HepG2 (cell line): ENCODE data around the gene ACBD3. TPM values are rescaled to one million over a fixed set of nuclear protein-coding genes. Genes with fewer than 3 reads are reported as not detected.
A peak's percentile ranks its signal among the peaks of the same experiment; 100 is the strongest.

ENCODE experiments used
- BCL6 ChIP-seq: IDR thresholded peaks from 2 replicates; pipeline ENCODE4 v1.6.1; 2016; ENCODE audit warnings: missing genetic modification reagents, missing compliant biosample characterization
- HCFC1 ChIP-seq: fragments of 150-350 bp; IDR thresholded peaks from 2 replicates; pipeline ENCODE4 v1.6.1; 2014; ENCODE audit warnings: low read depth, low read length
- KDM3A ChIP-seq: IDR thresholded peaks from 2 replicates; pipeline ENCODE4 v1.6.1; 2018; ENCODE audit warnings: low read depth, missing compliant biosample characterization
- KMT2A ChIP-seq: sonication (generic); formaldehyde crosslinking; IDR thresholded peaks from 2 replicates; pipeline ENCODE4 v1.4.0; 2020; ENCODE audit warnings: missing genetic modification reagents
- MEF2D ChIP-seq: sonication (generic); formaldehyde crosslinking; IDR thresholded peaks from 2 replicates; pipeline ENCODE4 v1.5.1; 2020; ENCODE audit warnings: mild to moderate bottlenecking, missing genetic modification reagents
- MLLT10 ChIP-seq: sonication (generic); formaldehyde crosslinking; IDR thresholded peaks from 2 replicates; pipeline ENCODE4 v1.4.0; 2020; ENCODE audit warnings: missing genetic modification reagents
- NFYC ChIP-seq: IDR thresholded peaks from 2 replicates; pipeline ENCODE4 v1.6.1; 2016; ENCODE audit warnings: missing genetic modification reagents, missing compliant biosample characterization
- NR1H2 ChIP-seq: sonication (generic); formaldehyde crosslinking; IDR thresholded peaks from 2 replicates; pipeline ENCODE4 v1.8.1; 2022; ENCODE audit warnings: low read depth, missing genetic modification reagents, borderline replicate concordance
- PHF5A ChIP-seq: IDR thresholded peaks from one replicate; pipeline ENCODE4 v1.6.1; 2018; ENCODE audit warnings: low read depth, missing genetic modification reagents; ENCODE audit not compliant: unreplicated experiment
- PRDM10 ChIP-seq: sonication (generic); formaldehyde crosslinking; IDR thresholded peaks from 2 replicates; pipeline ENCODE4 v1.4.0; 2020; ENCODE audit warnings: low read depth, missing genetic modification reagents
- SAP130 ChIP-seq: IDR thresholded peaks from 2 replicates; pipeline ENCODE4 v1.6.1; 2016; ENCODE audit warnings: low read depth
- SPEN ChIP-seq: sonication (generic); formaldehyde crosslinking; IDR thresholded peaks from 2 replicates; pipeline ENCODE4 v1.5.1; 2020; ENCODE audit warnings: low read depth, mild to moderate bottlenecking, missing genetic modification reagents
- SRY ChIP-seq: sonication (generic); formaldehyde crosslinking; IDR thresholded peaks from 2 replicates; pipeline ENCODE4 v1.8.0; 2022; ENCODE audit warnings: mild to moderate bottlenecking, missing genetic modification reagents
- TCF12 ChIP-seq, 2 experiments: fragments of 450-650 bp in 1 of 2; sonication (generic) in 1 of 2; formaldehyde crosslinking in 1 of 2; IDR thresholded peaks; 2 replicates each; pipeline versions ENCODE4 v1.6.1 to v1.8.0; 2017 to 2022; ENCODE audit warnings: antibody characterized with exemption in 1 of 2, mild to moderate bottlenecking in 1 of 2, missing genetic modification reagents in 1 of 2, moderate library complexity in 1 of 2
- THRA ChIP-seq: sonication (generic); formaldehyde crosslinking; IDR thresholded peaks from 2 replicates; pipeline ENCODE4 v1.4.0; 2020; ENCODE audit warnings: missing genetic modification reagents, borderline replicate concordance
- ZBTB2 ChIP-seq: sonication (generic); formaldehyde crosslinking; IDR thresholded peaks from 2 replicates; pipeline ENCODE4 v1.8.0; 2022; ENCODE audit warnings: low read depth, missing genetic modification reagents
- ZBTB42 ChIP-seq: sonication (generic); formaldehyde crosslinking; IDR thresholded peaks from 2 replicates; pipeline ENCODE4 v1.5.0; 2020; ENCODE audit warnings: mild to moderate bottlenecking, missing genetic modification reagents
- ZKSCAN8 ChIP-seq: IDR thresholded peaks from 2 replicates; pipeline ENCODE4 v1.6.1; 2016; ENCODE audit warnings: borderline replicate concordance, missing genetic modification reagents, missing compliant biosample characterization
- ZNF121 ChIP-seq: sonication (generic); formaldehyde crosslinking; IDR thresholded peaks from 2 replicates; pipeline ENCODE4 v1.5.0; 2020; ENCODE audit warnings: mild to moderate bottlenecking, missing genetic modification reagents
- ZNF333 ChIP-seq: sonication (generic); formaldehyde crosslinking; IDR thresholded peaks from 2 replicates; pipeline ENCODE4 v1.4.0; 2020; ENCODE audit warnings: mild to moderate bottlenecking, missing genetic modification reagents, borderline replicate concordance
- ZNF619 ChIP-seq: sonication (generic); formaldehyde crosslinking; IDR thresholded peaks from 2 replicates; pipeline ENCODE4 v1.4.0; 2020; ENCODE audit warnings: mild to moderate bottlenecking, missing genetic modification reagents
- ZNF746 ChIP-seq: sonication (generic); formaldehyde crosslinking; IDR thresholded peaks from 2 replicates; pipeline ENCODE4 v1.8.0; 2022; ENCODE audit warnings: mild to moderate bottlenecking, missing genetic modification reagents
- ZNF792 ChIP-seq: IDR thresholded peaks from 2 replicates; pipeline ENCODE4 v1.6.1; 2016
- polyA plus RNA-seq, 8 experiments: library from polyadenylated mRNA; depleted of rRNA in 3 of 8; stranded (reverse) in 7 of 8; unstranded in 1 of 8; fragments of >200 nt; fragmentation: Illumina TruSeq in 4 of 8; extraction: Trizol in 4 of 8; gene quantifications; 2 replicates each; pipeline versions ENCODE4 v1.2.1 to v1.2.3, GENCODE V29; 2011 to 2016; ENCODE audit warnings: low read depth in 4 of 8, missing spikeins in 1 of 8, mixed read lengths in 1 of 8; ENCODE audit not compliant: insufficient read depth in 1 of 8
- total RNA-seq, 5 experiments: library from RNA; depleted of rRNA; stranded (reverse); fragments of >200 nt; fragmentation: Illumina TruSeq; extraction: Trizol; gene quantifications; 2 replicates each; pipeline ENCODE4 v1.2.3, GENCODE V29; 2016; ENCODE audit warnings: low read depth in 1 of 5

The ACBD3 gene
- total and polyA plus RNA-seq, 2 of the 13 experiments (the other 11 are each of a cell fraction or from before 2014, with no cell fraction given) = 24.3 to 39.3 TPM

GRCh38 chr1:226223157-226223785 lies 36.7 kb upstream of the ACBD3 start, which contains the start of gene MIXL1 (continued):
- TF ChIP-seq TCF12 (IDR thresholded peaks at IDR 0.05) (no peak), TCF12 (CRISPR knock-in tag; IDR thresholded peaks at IDR 0.05) (peak; percentile 76; the same call in 1 of the 2 replicates), KMT2A (peak; percentile 61; the same call in 1 of the 2 replicates), ZNF746 (CRISPR knock-in tag) (peak; percentile 66; the same call in 1 of the 2 replicates), HCFC1 (0 out of 2 replicates have a peak, but pooled peaks have one; percentile 1), BCL6 (0 out of 2 replicates have a peak, but pooled peaks have one; percentile 73), PRDM10 (CRISPR knock-in tag) (peak; percentile 41; the same call in 1 of the 2 replicates), MLLT10 (CRISPR knock-in tag) (no peak), SAP130 (CRISPR knock-in tag) (peak; percentile 61), ZNF792 (CRISPR knock-in tag) (0 out of 2 replicates have a peak, but pooled peaks have one; percentile 64), KDM3A (CRISPR knock-in tag) (peak; percentile 51; the same call in 1 of the 2 replicates), ZNF619 (CRISPR knock-in tag) (no peak), NFYC (CRISPR knock-in tag) (0 out of 2 replicates have a peak, but pooled peaks have one; percentile 22), ZNF333 (CRISPR knock-in tag) (peak; percentile 72; the same call in 1 of the 2 replicates), MEF2D (CRISPR knock-in tag) (peak; percentile 47; the same call in 1 of the 2 replicates), ZBTB42 (CRISPR knock-in tag) (no peak), THRA (CRISPR knock-in tag) (peak; percentile 68; the same call in 1 of the 2 replicates), NR1H2 (no peak), SRY (peak; percentile 24; the same call in 1 of the 2 replicates), ZBTB2 (CRISPR knock-in tag) (peak; percentile 90; the same call in 1 of the 2 replicates), SPEN (peak; percentile 60; the same call in 1 of the 2 replicates), ZKSCAN8 (CRISPR knock-in tag) (no peak), PHF5A (CRISPR knock-in tag) (peak; percentile 23), ZNF121 (CRISPR knock-in tag) (no peak)
